ENCODE data around the gene AIP. TPM values are rescaled to one million over a fixed set of nuclear protein-coding genes. Genes with fewer than 3 reads are reported as not detected.

AIP gene
- total RNA-seq, 1 experiment from 2014 or later: 61.0 TPM

- TF ChIP-seq CTCF (IDR thresholded peaks at IDR 0.05 in 2 of 3, conservative IDR thresholded peaks at IDR 0.05 in 1 of 3; ENCODE audit: borderline replicate concordance in 1 of 3, insufficient read depth in 1 of 3, low read depth in 2 of 3, low read length in 2 of 3): no peak
- TF ChIP-seq EZH2phosphoT487 (IDR thresholded peaks at IDR 0.05; ENCODE audit: borderline replicate concordance): no peak
- TF ChIP-seq MAX (IDR thresholded peaks at IDR 0.05): no peak
- TF ChIP-seq ZFX (IDR thresholded peaks at IDR 0.05): no peak
- no peak for TF ChIP-seq YY1 (IDR thresholded peaks at IDR 0.05; ENCODE audit: extremely low read depth, insufficient replicate concordance, low read depth, low read length)
- TF ChIP-seq ZBTB33 (IDR thresholded peaks at IDR 0.05; ENCODE audit: extremely low read depth, insufficient replicate concordance, low read length): no peak
- no peak for TF ChIP-seq CEBPB (IDR thresholded peaks at IDR 0.05; ENCODE audit: low read depth)
- TF ChIP-seq JUND (IDR thresholded peaks at IDR 0.05): no peak
Observed at GRCh38 chr11:67442504-67443404, 40.1 kb upstream of the AIP start (continued).

GRCh38 chr11:67445515-67445914 is 37.3 kb upstream of the AIP start:
- Histone ChIP-seq H2AFZ (ENCODE audit: low read depth, low read length, poor library complexity, severe bottlenecking) (no peak overlapping the region), H3K79me2 (ENCODE audit: insufficient read depth, low read length) (peaks cover 7% of the 10 kb centered on the region; the same call in 1 of the 2 replicates), H3K4me2 (ENCODE audit: low read length) (no peak overlapping the region), H3K36me3 (ENCODE audit: control insufficient read depth in 1 of 2, insufficient read depth in 2 of 2, low read length in 2 of 2) (peaks cover 0 to 2% of the 10 kb centered on the region in 2 experiments; a peak in 1 of 4 replicates), H3K9ac (ENCODE audit: low read length) (no peak overlapping the region), H3K27ac (ENCODE audit: low read depth, low read length) (no peak overlapping the region), H4K20me1 (ENCODE audit: insufficient read depth) (no peaks in the 10 kb centered on the region), H3K4me1 (ENCODE audit: control insufficient read depth in 1 of 2, insufficient read depth in 2 of 2, low read length in 2 of 2) (peaks cover 6 to 20% of the 10 kb centered on the region in 2 experiments; a peak in 2 of 4 replicates), H3K27me3 (ENCODE audit: insufficient read depth, low read length) (no peaks in the 10 kb centered on the region), H3K4me3 (replicated peaks in 1 of 2; ENCODE audit: low read depth in 1 of 2, low read length in 2 of 2) (no peak overlapping the region), H3K9me3 (ENCODE audit: control insufficient read depth in 1 of 2, insufficient read depth in 1 of 2, low read depth in 1 of 2, low read length in 2 of 2) (no peaks in the 10 kb centered on the region), H3K9me2 (ENCODE audit: insufficient read depth) (no peaks in the 10 kb centered on the region)
- DNase-seq (ENCODE audit: low read depth, low spot score): no peak
- ChIA-PET POLR2A (no interaction called here), CTCF (no interaction called here), RAD21 (ENCODE audit: low non-redundant PET in 1 of 2, low total read pairs in 2 of 2, uncharacterized antibody in 2 of 2, unreplicated experiment in 2 of 2) (no interaction called here)
- intact Hi-C loops (cut with micrococcal nuclease): no loop called here
- BruUV-seq (replicated peaks): no TSS peak
- no peak for ATAC-seq
- TF ChIP-seq CEBPB (IDR thresholded peaks at IDR 0.05; ENCODE audit: low read depth) (no peak), SP1 (IDR thresholded peaks at IDR 0.05; ENCODE audit: low read depth) (no peak)

Measured in HCT116 (cell line).